ENCODE data around the gene COMMD8. TPM values are rescaled to one million over a fixed set of nuclear protein-coding genes. Genes with fewer than 3 reads are reported as not detected.
"Not testable (repeated sequence)": the region's sequence is repeated elsewhere in the genome, so short reads cannot be mapped to it uniquely, and the experiment has no call there.

Gene COMMD8
- total RNA-seq, 2 donors from 2014 or later, result 4.6 to 9.9 TPM

- Histone ChIP-seq H3K27me3 (no peaks in the 10 kb centered on the region), H3K4me3 (no peak overlapping the region), H3K9me3 (no peaks in the 10 kb centered on the region), H3K4me1 (peaks cover 10% of the 10 kb centered on the region), H3K27ac (no peak overlapping the region), H3K36me3 (replicated peaks in 1 of 2; ENCODE audit: insufficient read depth in 1 of 2, low read depth in 2 of 2) (no peaks in the 10 kb centered on the region)
- intact Hi-C loops (cut with DNase I), result no loop called here
- ATAC-seq (no peak), DNase-seq (no peak)
- 73 to 80% methylated on average over 4 of the region's 4 CpGs for WGBS, 2 donors
- no peak for TF ChIP-seq POLR2A (IDR thresholded peaks at IDR 0.05)
- TF ChIP-seq, protein P1, sequence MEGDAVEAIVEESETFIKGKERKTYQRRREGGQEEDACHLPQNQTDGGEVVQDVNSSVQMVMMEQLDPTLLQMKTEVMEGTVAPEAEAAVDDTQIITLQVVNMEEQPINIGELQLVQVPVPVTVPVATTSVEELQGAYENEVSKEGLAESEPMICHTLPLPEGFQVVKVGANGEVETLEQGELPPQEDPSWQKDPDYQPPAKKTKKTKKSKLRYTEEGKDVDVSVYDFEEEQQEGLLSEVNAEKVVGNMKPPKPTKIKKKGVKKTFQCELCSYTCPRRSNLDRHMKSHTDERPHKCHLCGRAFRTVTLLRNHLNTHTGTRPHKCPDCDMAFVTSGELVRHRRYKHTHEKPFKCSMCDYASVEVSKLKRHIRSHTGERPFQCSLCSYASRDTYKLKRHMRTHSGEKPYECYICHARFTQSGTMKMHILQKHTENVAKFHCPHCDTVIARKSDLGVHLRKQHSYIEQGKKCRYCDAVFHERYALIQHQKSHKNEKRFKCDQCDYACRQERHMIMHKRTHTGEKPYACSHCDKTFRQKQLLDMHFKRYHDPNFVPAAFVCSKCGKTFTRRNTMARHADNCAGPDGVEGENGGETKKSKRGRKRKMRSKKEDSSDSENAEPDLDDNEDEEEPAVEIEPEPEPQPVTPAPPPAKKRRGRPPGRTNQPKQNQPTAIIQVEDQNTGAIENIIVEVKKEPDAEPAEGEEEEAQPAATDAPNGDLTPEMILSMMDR (IDR thresholded peaks at IDR 0.05), result peak in 2 of 7 experiments; percentile 14 to 21
Observed at GRCh38 chr4:47490550-47490949, 27.0 kb upstream of the COMMD8 start.

GRCh38 chr4:47488706-47489105, 25.2 kb upstream of the COMMD8 start:
- no peak for TF ChIP-seq POLR2A (IDR thresholded peaks at IDR 0.05)
- TF ChIP-seq, protein P1 (IDR thresholded peaks at IDR 0.05), result no peak
- Histone ChIP-seq H3K27ac (no peak overlapping the region), H3K4me1 (peaks cover 16% of the 10 kb centered on the region), H3K4me3 (no peak overlapping the region), H3K36me3 (replicated peaks in 1 of 2; ENCODE audit: insufficient read depth in 1 of 2, low read depth in 2 of 2) (no peaks in the 10 kb centered on the region), H3K9me3 (no peaks in the 10 kb centered on the region), H3K27me3 (no peaks in the 10 kb centered on the region)
- 40 to 64% methylated on average over 3 of the region's 3 CpGs for WGBS, 2 donors
- DNase-seq (no peak), ATAC-seq (no peak)
- intact Hi-C loops (cut with DNase I), result no loop called here

- H3K9me3 ChIP-seq; DNase-seq; H3K27me3 ChIP-seq; H3K4me3 ChIP-seq; ATAC-seq; intact Hi-C loops (cut with DNase I); H3K27ac ChIP-seq; H3K36me3 ChIP-seq (replicated peaks in 1 of 2; ENCODE audit: insufficient read depth in 1 of 2, low read depth in 2 of 2): not testable (repeated sequence)
- H3K4me1 ChIP-seq, result peaks cover 16% of the 10 kb centered on the region
- 94 to 95% methylated on average over 9 of the region's 9 CpGs for WGBS, 2 donors
Observed at GRCh38 chr4:47486727-47487126, 23.2 kb upstream of the COMMD8 start.

- Histone ChIP-seq H3K36me3 (replicated peaks in 1 of 2; ENCODE audit: insufficient read depth in 1 of 2, low read depth in 2 of 2) (no peaks in the 10 kb centered on the region), H3K4me3 (peak overlapping the region in 1 of 2 donors; percentile 11), H3K27ac (peak overlapping the region in 3 of 4 donors; percentile 88 to 90 (median 89)), H3K4me1 (peaks cover 16% of the 10 kb centered on the region), H3K9me3 (no peaks in the 10 kb centered on the region), H3K27me3 (no peaks in the 10 kb centered on the region)
- ATAC-seq (no peak), DNase-seq (no peak)
- intact Hi-C loops (cut with DNase I), result no loop called here
- 21 to 32% methylated on average over 5 of the region's 5 CpGs for WGBS, 2 donors
- TF ChIP-seq POLR2A (IDR thresholded peaks at IDR 0.05), result no peak
- TF ChIP-seq, protein P1 (IDR thresholded peaks at IDR 0.05), result no peak
Observed at GRCh38 chr4:47486231-47486673, 22.8 kb upstream of the COMMD8 start.

- ATAC-seq, result no peak
- Histone ChIP-seq H3K9me3 (no peaks in the 10 kb centered on the region), H3K27ac (peak overlapping the region in 3 of 4 donors; percentile 88 to 90 (median 89)), H3K4me3 (peak overlapping the region; percentile 11 to 21), H3K4me1 (peaks cover 16% of the 10 kb centered on the region), H3K27me3 (no peaks in the 10 kb centered on the region), H3K36me3 (replicated peaks in 1 of 2; ENCODE audit: insufficient read depth in 1 of 2, low read depth in 2 of 2) (no peaks in the 10 kb centered on the region)
- intact Hi-C loops (cut with DNase I), result no loop called here
- 0 to 2% methylated on average over 14 of the region's 14 CpGs for WGBS, 2 donors
- TF ChIP-seq, protein P1 (IDR thresholded peaks at IDR 0.05), result no peak
- no peak for TF ChIP-seq POLR2A (IDR thresholded peaks at IDR 0.05)
- DNase-seq, result no peak
Observed at GRCh38 chr4:47485768-47486167, 22.3 kb upstream of the COMMD8 start.
